Transverse colon (tissue), 4 donors: Measurements from ENCODE around the gene RUSF1.

Source experiments
- CTCF ChIP-seq, 5 experiments: fragments of 200-600 bp in 3 of 5; fragments of 450-650 bp in 2 of 5; sonication (generic) in 3 of 5; IDR thresholded peaks; 1 replicate in 2 of 5; 2 replicates in 3 of 5; pipeline ENCODE4 v1.5.1; 2016 to 2017; ENCODE audit warnings: antibody characterized with exemption in 5 of 5, inconsistent platforms in 3 of 5, mild to moderate bottlenecking in 2 of 5, moderate library complexity in 1 of 5
- EP300 ChIP-seq: sonication (generic); formaldehyde crosslinking; IDR thresholded peaks from one replicate; pipeline ENCODE4 v1.6.1; 2017; ENCODE audit warnings: antibody characterized with exemption, low read depth
- POLR2A ChIP-seq: fragments of 450-650 bp; IDR thresholded peaks from one replicate; pipeline ENCODE4 v1.6.1; 2016; ENCODE audit warnings: antibody characterized with exemption, mild to moderate bottlenecking, moderate library complexity
- POLR2AphosphoS5 ChIP-seq, 3 donors: sonication (generic); formaldehyde crosslinking; IDR thresholded peaks; one replicate each; pipeline ENCODE4 v1.6.1; 2016; ENCODE audit warnings: antibody characterized with exemption in 3 of 3

- TF ChIP-seq CTCF (IDR thresholded peaks at IDR 0.05): no peak
- TF ChIP-seq POLR2AphosphoS5 (IDR thresholded peaks at IDR 0.05): no peak
- no peak for TF ChIP-seq EP300
- TF ChIP-seq POLR2A: no peak
These were observed 43.8 kb downstream of the RUSF1 start for GRCh38 chr16:31464348-31464769.
